Thyroid gland (tissue), 4 donors: ENCODE measurements around the gene NPDC1.

Experiments
- CTCF ChIP-seq, 6 experiments: fragments of 200-600 bp in 3 of 6; fragments of 450-650 bp in 3 of 6; sonication (generic) in 3 of 6; IDR thresholded peaks; one replicate each; pipeline ENCODE4 v1.5.1; 2016 to 2019; ENCODE audit warnings: antibody characterized with exemption in 6 of 6, mild to moderate bottlenecking in 2 of 6, inconsistent platforms in 1 of 6, moderate library complexity in 1 of 6
- POLR2A ChIP-seq, 2 donors: fragments of 450-650 bp; IDR thresholded peaks; one replicate each; pipeline ENCODE4 v1.6.1; 2017; ENCODE audit warnings: antibody characterized with exemption in 2 of 2, mild to moderate bottlenecking in 2 of 2, moderate library complexity in 1 of 2

- TF ChIP-seq CTCF (IDR thresholded peaks at IDR 0.05): no peak
- TF ChIP-seq POLR2A (IDR thresholded peaks at IDR 0.05): no peak
Observed at GRCh38 chr9:137083394-137084004, 37.5 kb upstream of the NPDC1 start.
